HCT116 (cell line): Measurements from ENCODE around the gene RAB3IP. TPM values are rescaled to one million over a fixed set of nuclear protein-coding genes. Genes with fewer than 3 reads are reported as not detected.

Experiments
- ATAC-seq: fragments of 200-7000 bp; cut with Tn5 transposase; 2 replicates; pipeline ENCODE4 v1.9.1; 2020; ENCODE audit warnings: mild to moderate bottlenecking, moderate library complexity
- BruUV-seq: library from RNA; stranded (reverse); fragments of 400-500 nt; replicated peaks from 2 replicates; lab custom pipeline; 2021; lab: Mats Ljungman, UMichigan
- CTCF ChIA-PET: fragments of 300-600 bp; sonication (Branson Sonifier 250); formaldehyde crosslinking; loops from one replicate; lab custom pipeline; 2021; ENCODE audit warnings: antibody characterized with exemption; lab: Charles Lee
- POLR2A ChIA-PET: fragments of 300-600, 350-600 bp; sonication (Branson Sonifier 250); formaldehyde crosslinking; loops from one replicate; lab custom pipeline; 2021; ENCODE audit warnings: antibody characterized with exemption; lab: Charles Lee
- RAD21 ChIA-PET, 2 experiments: fragments of 300-600 bp; sonication (Branson Sonifier 250); formaldehyde crosslinking; loops; one replicate each; lab custom pipeline; 2023; ENCODE audit warnings: low total read pairs in 2 of 2; ENCODE audit not compliant: uncharacterized antibody in 2 of 2, unreplicated experiment in 2 of 2, low non-redundant PET in 1 of 2; lab: Charles Lee
- DNase-seq: peaks from one replicate; pipeline ENCODE4 v3.0.0-alpha.2; 2010; ENCODE audit warnings: low read depth, low spot score
- H2AFZ ChIP-seq: fragments of 200-600 bp; shearing (Covaris generic), sonication (generic); 2 replicates; pipeline ENCODE4 v1.6.1; 2017; ENCODE audit warnings: low read depth, mixed run types, mixed read lengths, antibody characterized with exemption, low read length; ENCODE audit not compliant: poor library complexity, severe bottlenecking
- H3K27ac ChIP-seq: 2 replicates; pipeline ENCODE4 v1.5.1; 2012; ENCODE audit warnings: low read depth, low read length
- H3K27me3 ChIP-seq: fragments of 200-600 bp; sonication (generic); 2 replicates; pipeline ENCODE4 v1.6.1; 2016; ENCODE audit warnings: mixed run types, low read length, mixed read lengths; ENCODE audit not compliant: insufficient read depth
- H3K36me3 ChIP-seq, 2 experiments: fragments of 200-500 bp in 1 of 2; fragments of 200-600 bp in 1 of 2; sonication (Bioruptor generic) in 1 of 2; sonication (generic) in 1 of 2; 2 replicates each; pipeline versions ENCODE4 v1.5.1 to v1.6.1; 2014 to 2016; ENCODE audit warnings: low read length in 2 of 2, inconsistent platforms in 1 of 2, mixed read lengths in 1 of 2, mixed run types in 1 of 2; ENCODE audit not compliant: insufficient read depth in 2 of 2, control insufficient read depth in 1 of 2
- H3K4me1 ChIP-seq, 2 experiments: fragments of 200-600 bp in 1 of 2; sonication (generic) in 1 of 2; 2 replicates each; pipeline versions ENCODE4 v1.5.1 to v1.6.1; 2012 to 2017; ENCODE audit warnings: low read length in 2 of 2, inconsistent platforms in 1 of 2, mild to moderate bottlenecking in 1 of 2, mixed read lengths in 1 of 2, mixed run types in 1 of 2, moderate library complexity in 1 of 2; ENCODE audit not compliant: insufficient read depth in 2 of 2, control insufficient read depth in 1 of 2
- H3K4me2 ChIP-seq: fragments of 200-600 bp; sonication (generic); 2 replicates; pipeline ENCODE4 v1.6.1; 2017; ENCODE audit warnings: mixed run types, low read length, mixed read lengths
- H3K4me3 ChIP-seq, 2 experiments: fragments of 200-600 bp in 1 of 2; sonication (generic) in 1 of 2; replicated peaks in 1 of 2; 2 replicates each; pipeline ENCODE4 v1.5.1; 2011 to 2016; ENCODE audit warnings: low read length in 2 of 2, control low read depth in 1 of 2, low read depth in 1 of 2, mild to moderate bottlenecking in 1 of 2, mixed read lengths in 1 of 2, mixed run types in 1 of 2
- H3K79me2 ChIP-seq: fragments of 200-600 bp; sonication (generic); 2 replicates; pipeline ENCODE4 v1.6.1; 2017; ENCODE audit warnings: mild to moderate bottlenecking, mixed run types, low read length, moderate library complexity, mixed read lengths; ENCODE audit not compliant: insufficient read depth
- H3K9ac ChIP-seq: fragments of 200-600 bp; sonication (generic); 2 replicates; pipeline ENCODE4 v1.6.1; 2016; ENCODE audit warnings: low read length, mixed read lengths
- H3K9me2 ChIP-seq: fragments of 200-600 bp; sonication (generic), shearing (Covaris generic); 2 replicates; pipeline ENCODE4 v1.6.1; 2017; ENCODE audit warnings: mixed run types, mild to moderate bottlenecking, moderate library complexity; ENCODE audit not compliant: insufficient read depth
- H3K9me3 ChIP-seq, 2 experiments: fragments of 200-500 bp in 1 of 2; fragments of 200-600 bp in 1 of 2; sonication (Bioruptor generic) in 1 of 2; sonication (generic) in 1 of 2; 2 replicates each; pipeline ENCODE4 v1.6.1; 2014 to 2017; ENCODE audit warnings: low read length in 2 of 2, mixed read lengths in 2 of 2, inconsistent platforms in 1 of 2, low read depth in 1 of 2, mild to moderate bottlenecking in 1 of 2, mixed run types in 1 of 2, moderate library complexity in 1 of 2; ENCODE audit not compliant: control insufficient read depth in 1 of 2, insufficient read depth in 1 of 2
- H4K20me1 ChIP-seq: fragments of 200-600 bp; sonication (generic), shearing (Covaris generic); 2 replicates; pipeline ENCODE4 v1.6.1; 2017; ENCODE audit warnings: mixed run types, mild to moderate bottlenecking, moderate library complexity; ENCODE audit not compliant: insufficient read depth
- CEBPB ChIP-seq: IDR thresholded peaks from 2 replicates; pipeline ENCODE4 v1.6.1; 2012; ENCODE audit warnings: low read depth
- EGR1 ChIP-seq: IDR thresholded peaks from 2 replicates; pipeline ENCODE4 v1.6.1; 2012; ENCODE audit warnings: low read depth
- EZH2 ChIP-seq: fragments of 200-600 bp; sonication (generic); IDR thresholded peaks from 2 replicates; pipeline ENCODE4 v1.6.1; 2017; ENCODE audit warnings: antibody characterized with exemption, mixed run types
- FOSL1 ChIP-seq: IDR thresholded peaks from 2 replicates; pipeline ENCODE4 v1.6.1; 2012; ENCODE audit warnings: low read depth
- JUND ChIP-seq: IDR thresholded peaks from 2 replicates; pipeline ENCODE4 v1.6.1; 2012
- POLR2AphosphoS5 ChIP-seq: IDR thresholded peaks from 2 replicates; pipeline ENCODE4 v1.6.1; 2011; ENCODE audit warnings: mild to moderate bottlenecking, low read depth, low read length, moderate library complexity
- SIN3A ChIP-seq: IDR thresholded peaks from 2 replicates; pipeline ENCODE4 v1.6.1; 2012; ENCODE audit warnings: low read depth
- SP1 ChIP-seq: IDR thresholded peaks from 2 replicates; pipeline ENCODE4 v1.6.1; 2012; ENCODE audit warnings: low read depth
- YY1 ChIP-seq: IDR thresholded peaks from 2 replicates; pipeline ENCODE4 v1.6.1; 2011; ENCODE audit warnings: low read length, low read depth, moderate library complexity, mild to moderate bottlenecking; ENCODE audit not compliant: insufficient replicate concordance; ENCODE audit errors: extremely low read depth
- ZFX ChIP-seq: fragments of 450-650 bp; IDR thresholded peaks from 2 replicates; pipeline ENCODE4 v1.6.1; 2017
- intact Hi-C: fragments of 100-400 bp; cut with micrococcal nuclease; formaldehyde crosslinking; loops from 2 replicates; pipeline ENCODE4 v1.10.0; 2022
- total RNA-seq: library from RNA; stranded (reverse); gene quantifications from one replicate; pipeline ENCODE4 v1.2.1, GENCODE V29; 2021; ENCODE audit not compliant: unreplicated experiment
- TF ChIP-seq, protein P1 (sequence below): IDR thresholded peaks from 2 replicates; pipeline ENCODE4 v1.6.1; 2012; ENCODE audit warnings: low read depth
- TF ChIP-seq, protein P2 (sequence below): IDR thresholded peaks from 2 replicates; pipeline ENCODE4 v1.6.1; 2011; ENCODE audit warnings: mild to moderate bottlenecking, low read length, moderate library complexity; ENCODE audit not compliant: insufficient replicate concordance; ENCODE audit errors: extremely low read depth
- TF ChIP-seq, protein P3 (sequence below): IDR thresholded peaks from 2 replicates; pipeline ENCODE4 v1.6.1; 2012
- TF ChIP-seq, protein P4 (sequence below): IDR thresholded peaks from 2 replicates; pipeline ENCODE4 v1.6.1; 2012

The RAB3IP gene
- total RNA-seq, 1 experiment from 2014 or later: 31.3 TPM

DNA sequence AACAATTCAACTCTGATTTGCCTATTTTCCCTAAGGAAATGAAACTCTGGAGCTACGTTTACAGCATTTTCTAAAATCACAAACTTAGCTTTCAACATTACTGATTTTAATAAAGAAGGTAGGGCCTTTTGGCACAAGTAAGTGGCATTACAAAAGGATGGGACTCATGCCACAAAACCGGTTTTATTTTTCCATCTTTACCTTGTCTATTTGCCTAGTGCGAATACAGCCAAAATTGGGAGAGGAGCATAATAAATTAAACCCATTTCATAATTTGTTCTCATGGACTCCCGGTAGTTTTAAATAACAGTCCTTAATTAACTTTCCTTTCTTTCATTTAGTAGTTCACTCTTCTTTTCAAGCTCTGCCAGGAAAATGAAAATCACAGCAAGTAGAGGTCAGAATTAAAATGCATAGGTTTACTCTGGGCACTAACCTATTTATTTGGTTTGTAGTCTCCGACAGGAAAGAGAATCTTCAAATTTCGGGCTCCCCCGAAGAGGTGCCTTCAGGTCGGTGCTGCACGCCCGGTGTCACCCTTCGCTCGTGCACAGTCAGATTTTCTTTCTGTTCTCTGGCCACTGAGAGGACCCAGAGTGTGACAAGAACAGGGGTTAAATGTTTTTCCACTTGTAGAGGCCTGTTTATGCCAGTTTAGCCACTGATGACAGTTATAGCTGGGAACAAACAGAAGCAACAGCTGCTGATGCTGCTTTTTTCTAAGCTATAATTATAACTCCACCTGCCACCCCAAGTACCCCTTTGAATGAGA, 39.7 kb upstream of the RAB3IP start, which contains the start of gene BEST3:
Gene BEST3, minus strand, starts transcription at position 535 of the 772 bp plus-strand sequence. CDS start 1,505 bp downstream, outside the sequence.
- Histone ChIP-seq H3K27me3 (no peaks in the 10 kb centered on the region), H3K4me2 (no peak within 1 kb of the TSS), H3K27ac (no peak within 1 kb of the TSS), H3K4me3 (no peak within 1 kb of the TSS), H3K9me2 (no peaks in the 10 kb centered on the region), H2AFZ (no peak within 1 kb of the TSS), H3K36me3 (no peaks in the 10 kb centered on the region), H3K4me1 (no peaks in the 10 kb centered on the region), H3K9ac (no peak within 1 kb of the TSS), H4K20me1 (no peaks in the 10 kb centered on the region), H3K79me2 (no peaks in the 10 kb centered on the region), H3K9me3 (no peaks in the 10 kb centered on the region)
- TF ChIP-seq ZFX (no peak), EZH2 (no peak), SP1 (no peak), EGR1 (no peak), FOSL1 (no peak), YY1 (no peak), JUND (no peak), SIN3A (no peak), POLR2AphosphoS5 (no peak), CEBPB (no peak)
- TF ChIP-seq, protein P1, sequence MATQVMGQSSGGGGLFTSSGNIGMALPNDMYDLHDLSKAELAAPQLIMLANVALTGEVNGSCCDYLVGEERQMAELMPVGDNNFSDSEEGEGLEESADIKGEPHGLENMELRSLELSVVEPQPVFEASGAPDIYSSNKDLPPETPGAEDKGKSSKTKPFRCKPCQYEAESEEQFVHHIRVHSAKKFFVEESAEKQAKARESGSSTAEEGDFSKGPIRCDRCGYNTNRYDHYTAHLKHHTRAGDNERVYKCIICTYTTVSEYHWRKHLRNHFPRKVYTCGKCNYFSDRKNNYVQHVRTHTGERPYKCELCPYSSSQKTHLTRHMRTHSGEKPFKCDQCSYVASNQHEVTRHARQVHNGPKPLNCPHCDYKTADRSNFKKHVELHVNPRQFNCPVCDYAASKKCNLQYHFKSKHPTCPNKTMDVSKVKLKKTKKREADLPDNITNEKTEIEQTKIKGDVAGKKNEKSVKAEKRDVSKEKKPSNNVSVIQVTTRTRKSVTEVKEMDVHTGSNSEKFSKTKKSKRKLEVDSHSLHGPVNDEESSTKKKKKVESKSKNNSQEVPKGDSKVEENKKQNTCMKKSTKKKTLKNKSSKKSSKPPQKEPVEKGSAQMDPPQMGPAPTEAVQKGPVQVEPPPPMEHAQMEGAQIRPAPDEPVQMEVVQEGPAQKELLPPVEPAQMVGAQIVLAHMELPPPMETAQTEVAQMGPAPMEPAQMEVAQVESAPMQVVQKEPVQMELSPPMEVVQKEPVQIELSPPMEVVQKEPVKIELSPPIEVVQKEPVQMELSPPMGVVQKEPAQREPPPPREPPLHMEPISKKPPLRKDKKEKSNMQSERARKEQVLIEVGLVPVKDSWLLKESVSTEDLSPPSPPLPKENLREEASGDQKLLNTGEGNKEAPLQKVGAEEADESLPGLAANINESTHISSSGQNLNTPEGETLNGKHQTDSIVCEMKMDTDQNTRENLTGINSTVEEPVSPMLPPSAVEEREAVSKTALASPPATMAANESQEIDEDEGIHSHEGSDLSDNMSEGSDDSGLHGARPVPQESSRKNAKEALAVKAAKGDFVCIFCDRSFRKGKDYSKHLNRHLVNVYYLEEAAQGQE: no peak
- TF ChIP-seq, protein P2, sequence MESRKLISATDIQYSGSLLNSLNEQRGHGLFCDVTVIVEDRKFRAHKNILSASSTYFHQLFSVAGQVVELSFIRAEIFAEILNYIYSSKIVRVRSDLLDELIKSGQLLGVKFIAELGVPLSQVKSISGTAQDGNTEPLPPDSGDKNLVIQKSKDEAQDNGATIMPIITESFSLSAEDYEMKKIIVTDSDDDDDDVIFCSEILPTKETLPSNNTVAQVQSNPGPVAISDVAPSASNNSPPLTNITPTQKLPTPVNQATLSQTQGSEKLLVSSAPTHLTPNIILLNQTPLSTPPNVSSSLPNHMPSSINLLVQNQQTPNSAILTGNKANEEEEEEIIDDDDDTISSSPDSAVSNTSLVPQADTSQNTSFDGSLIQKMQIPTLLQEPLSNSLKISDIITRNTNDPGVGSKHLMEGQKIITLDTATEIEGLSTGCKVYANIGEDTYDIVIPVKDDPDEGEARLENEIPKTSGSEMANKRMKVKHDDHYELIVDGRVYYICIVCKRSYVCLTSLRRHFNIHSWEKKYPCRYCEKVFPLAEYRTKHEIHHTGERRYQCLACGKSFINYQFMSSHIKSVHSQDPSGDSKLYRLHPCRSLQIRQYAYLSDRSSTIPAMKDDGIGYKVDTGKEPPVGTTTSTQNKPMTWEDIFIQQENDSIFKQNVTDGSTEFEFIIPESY: no peak
- TF ChIP-seq, protein P3, sequence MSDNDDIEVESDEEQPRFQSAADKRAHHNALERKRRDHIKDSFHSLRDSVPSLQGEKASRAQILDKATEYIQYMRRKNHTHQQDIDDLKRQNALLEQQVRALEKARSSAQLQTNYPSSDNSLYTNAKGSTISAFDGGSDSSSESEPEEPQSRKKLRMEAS: no peak
- TF ChIP-seq, protein P4, sequence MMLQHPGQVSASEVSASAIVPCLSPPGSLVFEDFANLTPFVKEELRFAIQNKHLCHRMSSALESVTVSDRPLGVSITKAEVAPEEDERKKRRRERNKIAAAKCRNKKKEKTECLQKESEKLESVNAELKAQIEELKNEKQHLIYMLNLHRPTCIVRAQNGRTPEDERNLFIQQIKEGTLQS: no peak
- ATAC-seq (no peak), DNase-seq (no peak)
- intact Hi-C loops: no loop called here
- BruUV-seq: no TSS peak
- CTCF ChIA-PET: no interaction called here
- POLR2A ChIA-PET: no interaction called here
- RAD21 ChIA-PET: no interaction called here
